ENCODE data around the gene SPTBN4.

- TF ChIP-seq CTCF (conservative IDR thresholded peaks at IDR 0.05 in 1 of 2, IDR thresholded peaks at IDR 0.05 in 1 of 2; ENCODE audit: extremely low read depth in 1 of 2, insufficient read depth in 1 of 2, low read depth in 1 of 2, low read length in 2 of 2) (no peak), EZH2 (IDR thresholded peaks at IDR 0.05; ENCODE audit: borderline replicate concordance, low read length) (no peak)
These were observed 44.6 kb upstream of the SPTBN4 start for GRCh38 chr19:40421993-40422747.
